Left forelimb (tissue), 1 donor: Measurements from ENCODE around the gene CYTH4.

ENCODE experiments used
- DNase-seq: peaks from one replicate; pipeline ENCODE4 v3.0.0-alpha.2; 2018; ENCODE audit warnings: low spot score

The CYTH4 gene

DNA sequence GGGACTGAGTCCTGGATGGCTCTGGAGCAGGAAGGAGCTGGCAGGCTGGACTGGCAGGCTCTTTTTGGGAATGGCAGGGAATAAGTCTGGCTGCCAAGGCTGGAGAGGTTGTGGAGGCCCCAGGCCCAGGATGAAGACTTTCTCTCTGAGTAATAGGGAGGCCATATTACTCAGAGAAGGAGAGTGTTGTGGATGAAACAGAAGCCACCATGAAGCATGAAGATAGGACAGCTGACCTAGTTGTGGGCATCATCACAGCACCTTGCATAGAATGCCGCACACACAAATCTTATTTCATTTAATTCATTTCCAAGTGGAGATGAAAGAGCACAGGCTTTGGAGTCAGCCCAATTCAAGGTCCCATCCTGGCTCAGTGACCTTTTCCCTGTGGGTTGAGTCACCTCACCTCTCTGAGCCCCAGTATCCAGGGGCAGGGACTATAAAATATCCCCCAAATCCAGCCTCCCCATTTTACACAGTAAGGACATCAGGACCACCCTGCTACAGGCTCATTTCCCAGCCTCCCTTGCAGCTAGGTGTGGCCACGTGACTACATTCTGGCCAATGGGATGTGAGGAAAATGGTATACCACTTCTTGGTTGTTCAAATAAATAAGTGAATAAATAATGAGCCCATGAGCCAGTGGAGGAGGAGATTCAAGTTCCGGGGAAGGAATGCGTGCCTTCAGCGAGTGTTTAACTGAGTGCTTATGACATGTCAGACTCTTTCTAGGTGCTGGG, 9.4 kb downstream of the CYTH4 start:
- DNase-seq, result no peak

DNA sequence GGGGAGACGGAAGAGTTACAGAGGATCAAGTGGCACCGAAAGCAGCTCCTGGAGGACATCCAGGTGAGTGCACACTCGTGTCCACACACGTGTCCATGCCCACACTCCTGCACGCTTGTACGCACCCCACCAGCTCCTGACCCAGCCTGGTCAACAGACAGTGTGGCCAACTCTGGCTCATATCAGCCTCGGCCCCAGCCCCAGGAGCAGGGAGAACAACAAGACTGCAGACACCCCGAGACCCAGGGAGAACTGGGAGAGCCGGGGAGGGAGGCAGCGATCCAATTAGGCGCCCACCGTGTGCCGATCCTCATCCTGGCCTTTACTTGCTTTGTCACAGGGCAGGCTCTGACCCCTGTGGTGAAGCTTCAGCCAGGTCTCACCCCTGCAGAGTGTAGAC, 10.3 kb downstream of the CYTH4 start:
- no peak for DNase-seq

- DNase-seq, result no peak
Observed at GRCh38 chr22:37293172-37293571, 10.9 kb downstream of the CYTH4 start.

- DNase-seq, result no peak
Observed at GRCh38 chr22:37294747-37295146, 12.4 kb downstream of the CYTH4 start.

DNA sequence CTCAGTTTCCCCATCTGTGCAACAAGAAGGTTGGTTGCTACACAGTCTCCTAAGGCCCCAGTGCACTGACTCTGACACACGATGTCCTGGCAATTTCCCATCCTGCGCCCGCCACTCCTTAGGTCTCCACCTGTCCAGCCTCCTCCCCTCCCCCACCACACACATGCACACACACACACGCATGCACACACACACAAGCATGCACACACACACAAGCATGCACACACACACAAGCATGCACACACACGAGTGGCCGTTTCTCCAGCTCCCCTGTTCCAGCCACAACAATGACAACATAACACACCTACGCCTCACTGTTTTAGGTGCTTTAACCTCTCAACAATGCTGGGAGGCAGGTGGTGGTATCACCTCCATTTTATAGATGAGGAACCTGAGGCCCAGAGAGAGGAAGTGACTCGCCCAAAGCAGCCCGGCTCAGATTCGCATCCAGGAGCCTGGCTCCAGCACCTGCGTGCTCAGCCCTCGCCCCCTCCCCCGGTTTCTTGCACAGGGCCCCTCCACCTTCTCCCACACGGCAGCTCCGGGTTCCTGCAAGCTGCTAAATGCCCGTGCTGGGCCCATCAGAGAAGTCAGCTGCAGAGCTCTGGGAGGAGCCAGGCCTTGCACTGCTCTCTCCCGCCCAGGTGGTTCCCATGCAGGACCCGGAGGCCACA, 13.0 kb downstream of the CYTH4 start:
- no peak for DNase-seq

DNA sequence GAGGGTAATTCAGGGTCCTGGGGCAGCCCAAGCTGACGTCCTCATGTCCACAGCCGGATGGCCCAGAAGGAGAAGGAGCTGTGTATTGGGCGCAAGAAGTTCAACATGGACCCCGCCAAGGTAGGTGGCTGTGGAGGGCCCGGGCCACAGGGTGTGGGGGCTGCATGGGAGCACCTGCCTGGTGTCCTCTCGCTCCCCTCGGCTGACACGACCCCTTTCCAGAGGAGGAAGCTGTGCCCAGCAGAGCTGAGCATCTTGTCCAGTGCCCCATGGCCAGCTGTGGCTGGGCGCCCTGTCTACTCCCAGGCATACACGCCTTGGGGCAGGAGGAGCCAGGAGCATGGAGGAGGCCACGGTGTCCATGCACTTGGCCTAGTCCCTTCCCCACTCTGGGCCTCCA, 13.6 kb downstream of the CYTH4 start:
- DNase-seq, result no peak

GRCh38 chr22:37298748-37299495, 16.6 kb downstream of the CYTH4 start:
- no peak for DNase-seq

DNA sequence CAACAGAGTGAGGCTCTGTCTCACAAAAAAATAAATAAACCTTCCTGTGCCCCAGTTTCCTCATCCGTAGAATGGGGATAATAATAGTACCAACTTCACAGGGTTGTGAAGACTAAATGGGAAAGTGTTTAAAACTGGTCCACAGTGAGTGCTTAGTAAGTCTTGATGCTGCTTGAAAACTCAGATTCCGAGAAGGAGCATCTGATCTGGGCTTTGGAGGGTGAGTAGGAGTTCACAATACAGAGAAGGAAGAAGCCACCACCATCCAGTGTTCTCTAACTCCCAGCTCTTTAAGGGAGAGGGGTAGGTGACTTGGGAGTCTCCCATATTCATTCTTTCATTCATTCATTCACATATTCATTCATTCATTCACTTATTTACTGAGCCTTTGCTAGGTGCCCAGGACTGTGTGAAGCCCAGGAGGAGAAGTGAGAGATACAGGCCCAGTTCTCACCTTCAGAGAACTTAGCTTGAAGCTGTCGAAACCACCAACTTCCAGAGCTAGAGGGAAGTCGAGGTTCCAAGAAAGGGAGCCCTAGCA, 17.7 kb downstream of the CYTH4 start:
- DNase-seq, result no peak

DNA sequence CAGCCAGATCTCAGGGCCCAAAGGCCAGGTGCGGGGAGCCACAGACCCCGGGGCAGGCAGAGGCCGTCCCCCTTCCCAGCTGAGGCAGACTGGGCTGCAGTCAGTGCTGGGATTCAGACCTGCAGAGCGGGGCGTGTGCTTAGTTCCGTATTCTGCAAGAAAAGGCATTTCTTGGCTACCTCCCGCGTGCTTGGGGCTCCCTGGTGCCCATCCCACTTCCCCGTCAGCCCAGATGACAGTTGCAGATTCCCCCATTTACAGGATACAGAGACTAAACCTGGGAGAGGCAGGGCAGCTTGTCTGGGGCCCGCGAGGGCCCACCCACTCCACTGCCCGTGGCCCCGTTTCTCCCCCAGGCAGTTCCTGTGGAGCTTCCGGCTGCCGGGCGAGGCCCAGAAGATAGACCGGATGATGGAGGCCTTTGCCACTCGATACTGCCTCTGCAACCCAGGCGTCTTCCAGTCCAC, 18.3 kb downstream of the CYTH4 start:
- DNase-seq, result no peak

- no peak for DNase-seq
Observed at GRCh38 chr22:37301144-37301830, 19.0 kb downstream of the CYTH4 start.

DNA sequence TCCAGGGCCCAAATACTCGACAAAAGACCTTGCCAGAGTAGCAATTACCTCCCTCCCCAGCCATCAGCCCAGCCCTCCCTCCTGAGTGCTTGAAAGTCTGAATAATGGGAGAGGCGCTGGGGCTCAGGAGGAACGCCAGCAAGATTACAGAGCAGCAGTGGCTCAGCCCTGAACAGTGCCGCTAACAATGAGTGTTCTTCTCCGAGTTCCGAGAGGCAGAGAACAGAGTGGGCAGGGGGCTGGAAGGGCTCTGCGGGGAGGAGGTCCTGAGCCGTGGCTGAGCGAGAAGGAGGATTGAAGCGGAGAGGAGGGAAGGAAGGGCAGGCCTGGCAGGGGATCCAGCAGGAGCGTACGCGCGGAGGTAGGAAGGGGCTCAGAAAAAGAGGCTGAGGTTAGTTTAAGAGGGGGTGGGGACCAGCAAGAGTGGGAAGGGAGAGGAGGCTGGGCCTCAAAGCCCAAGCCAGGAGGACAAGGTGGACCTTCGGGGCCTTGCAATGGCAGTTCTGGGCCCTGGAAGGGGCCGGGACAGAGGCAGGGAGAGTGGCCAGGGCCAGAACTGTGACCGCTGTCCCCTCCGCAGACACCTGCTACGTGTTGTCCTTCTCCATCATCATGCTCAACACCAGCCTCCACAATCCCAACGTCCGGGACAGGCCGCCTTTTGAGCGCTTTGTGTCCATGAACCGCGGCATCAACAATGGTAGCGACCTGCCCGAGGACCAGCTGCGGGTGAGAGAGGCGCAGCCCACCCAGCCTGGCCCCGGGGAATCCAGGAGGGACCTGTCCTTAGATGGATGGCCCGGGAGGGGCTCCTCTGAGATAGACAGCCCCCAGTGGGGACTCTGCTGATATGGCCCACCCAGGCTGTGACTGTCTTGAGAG, 20.6 kb downstream of the CYTH4 start:
- no peak for DNase-seq

DNA sequence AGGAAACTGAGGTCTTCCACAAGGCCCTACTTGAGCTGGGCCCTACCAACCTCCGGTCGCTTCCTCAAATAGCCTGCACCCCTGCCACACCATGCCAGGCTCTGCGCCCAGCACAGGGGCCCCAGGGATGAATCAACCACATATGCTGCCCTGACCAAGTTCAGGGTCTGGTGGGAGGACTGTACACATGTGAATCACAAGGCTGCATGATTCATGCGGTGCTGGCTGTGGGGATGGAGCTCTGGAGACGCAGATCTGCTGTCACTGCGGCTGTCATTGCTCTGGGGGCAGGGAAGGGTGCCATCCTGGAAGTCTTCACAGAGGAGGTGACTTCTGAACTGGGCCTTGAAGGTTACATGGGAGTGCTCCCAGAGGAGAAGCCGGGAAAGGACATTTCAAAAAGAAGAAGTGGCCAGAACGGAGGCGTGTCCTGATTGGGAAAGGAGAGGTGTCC, 21.5 kb downstream of the CYTH4 start:
- DNase-seq, result no peak

DNA sequence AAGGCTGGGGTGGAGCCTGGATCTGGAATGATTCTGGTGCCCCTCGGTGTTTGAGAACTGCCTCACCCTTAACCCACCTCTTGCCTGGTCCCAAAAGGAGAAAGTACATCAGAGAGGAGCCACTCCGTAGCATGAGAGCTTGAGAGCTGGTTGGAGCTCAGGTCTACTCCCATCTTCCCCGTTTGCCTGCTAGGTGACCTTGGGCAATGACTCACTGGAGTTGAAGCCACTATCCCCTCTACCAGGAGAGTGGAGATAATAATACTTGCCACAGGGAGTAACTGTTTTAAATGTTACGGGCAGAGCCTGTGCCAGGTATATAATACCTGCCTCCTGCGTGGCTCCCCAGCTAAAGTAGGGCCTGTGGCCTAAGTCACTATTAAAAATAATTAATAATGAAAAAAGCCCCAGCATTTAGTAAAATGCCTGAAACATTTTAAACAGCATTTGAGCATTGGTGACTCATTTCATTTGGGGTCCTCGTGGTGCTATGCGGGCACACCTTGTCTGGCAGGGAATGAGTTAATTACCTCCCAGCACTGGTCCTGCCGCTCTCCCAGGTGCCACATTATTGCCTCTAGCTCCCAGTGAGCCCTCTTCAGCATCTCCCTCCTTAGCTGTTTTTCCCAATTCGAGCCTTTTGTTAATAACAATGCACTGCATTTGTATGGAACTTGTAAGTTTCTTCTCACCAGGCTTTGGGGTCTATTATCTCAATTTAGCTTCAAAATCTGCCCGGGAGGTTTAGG, 22.5 kb downstream of the CYTH4 start:
- DNase-seq, result no peak

- no peak for DNase-seq
Observed at GRCh38 chr22:37305887-37306286, 23.6 kb downstream of the CYTH4 start.

DNA sequence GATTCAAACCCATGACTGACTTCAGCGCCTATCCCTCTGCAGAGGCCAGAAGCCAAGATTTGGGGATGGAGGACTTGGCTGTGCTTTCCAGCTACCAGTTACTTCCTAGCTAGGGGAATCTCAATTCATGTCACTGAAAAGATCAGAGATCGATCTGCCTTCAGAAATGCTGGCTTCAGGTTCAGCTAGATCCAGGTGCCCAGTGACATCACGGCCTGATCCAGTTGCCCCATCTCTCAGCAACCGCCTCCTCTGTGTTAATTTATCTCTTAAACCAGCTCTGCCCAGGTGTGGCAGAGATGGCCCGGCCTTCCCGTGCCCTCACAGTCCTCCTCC, 24.2 kb downstream of the CYTH4 start:
- no peak for DNase-seq

DNA sequence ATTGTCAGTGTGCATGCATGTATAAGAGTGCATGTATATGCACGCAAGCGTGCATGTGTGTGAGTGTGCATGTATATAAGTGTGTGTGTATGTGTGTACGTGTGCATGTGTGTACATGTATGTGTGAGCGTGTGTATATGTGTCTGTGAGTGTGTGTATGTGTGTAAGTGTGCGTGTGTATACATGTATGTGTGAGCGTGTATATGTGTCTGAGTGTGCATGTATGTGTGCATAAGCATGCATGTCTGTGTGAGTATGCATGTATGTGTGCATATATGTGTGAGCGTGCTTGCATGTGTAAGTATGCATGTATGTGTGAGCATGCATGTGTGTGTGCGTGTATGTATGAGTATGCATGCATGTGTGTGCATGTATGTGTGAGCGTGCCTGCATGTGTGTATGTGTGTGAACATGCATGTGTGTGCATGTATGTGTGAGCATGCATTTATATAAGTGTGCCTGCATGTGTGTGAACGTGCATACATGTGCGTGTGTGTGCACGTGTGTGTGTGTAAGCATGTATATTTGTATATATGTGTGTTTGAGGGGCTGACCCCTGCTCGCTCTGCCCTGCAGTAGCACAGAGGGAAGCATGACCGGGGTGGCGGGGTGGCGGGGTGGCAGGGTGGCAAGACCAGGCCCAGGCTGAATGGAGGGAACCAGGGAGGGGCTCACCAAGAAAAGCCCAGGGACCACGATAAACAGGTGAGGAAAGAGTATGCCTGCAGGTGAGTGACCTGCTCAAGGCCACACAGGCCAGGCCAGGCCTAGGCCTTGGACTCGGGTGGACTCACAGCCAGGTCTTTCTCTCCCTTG, 26.3 kb downstream of the CYTH4 start:
- no peak for DNase-seq

DNA sequence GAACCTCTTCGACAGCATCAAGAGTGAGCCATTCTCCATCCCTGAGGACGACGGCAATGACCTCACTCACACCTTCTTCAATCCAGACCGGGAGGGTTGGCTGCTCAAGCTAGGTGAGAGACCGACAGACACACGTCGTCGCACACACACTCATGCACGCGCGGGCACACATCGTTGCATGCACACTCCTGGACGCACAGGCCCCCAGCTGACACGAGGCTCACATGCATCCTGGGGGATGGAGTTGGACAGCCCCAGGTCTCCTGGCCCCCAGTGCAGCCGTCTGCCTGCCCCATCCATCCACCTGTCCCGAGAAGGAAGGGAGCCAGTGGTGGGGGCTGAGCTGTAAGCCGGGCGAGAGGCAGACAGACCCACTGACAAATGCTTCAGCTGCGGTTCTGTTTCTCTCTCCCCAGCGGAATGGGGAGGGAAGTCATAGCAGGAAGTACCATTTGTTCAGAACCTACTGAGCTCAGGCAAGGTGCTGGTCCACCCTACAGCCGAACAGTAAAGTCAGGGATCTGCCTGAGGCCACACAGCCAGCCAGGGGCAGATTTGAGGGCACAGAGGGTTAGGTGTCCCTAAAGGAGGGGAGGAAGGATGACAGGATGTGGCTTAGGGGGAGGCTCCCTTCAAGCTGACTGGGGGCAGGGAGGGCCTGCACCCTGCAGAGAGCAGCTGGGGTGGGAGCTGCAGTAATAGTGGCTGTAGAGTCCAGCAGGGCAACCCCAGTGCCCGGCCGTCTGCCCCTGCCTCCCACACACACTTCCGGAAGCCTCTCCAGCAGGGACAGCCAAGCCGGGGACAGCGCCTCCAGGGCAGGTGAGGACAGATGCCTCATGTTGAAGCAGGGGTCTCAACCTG, 27.1 kb downstream of the CYTH4 start:
- DNase-seq, result no peak

DNA sequence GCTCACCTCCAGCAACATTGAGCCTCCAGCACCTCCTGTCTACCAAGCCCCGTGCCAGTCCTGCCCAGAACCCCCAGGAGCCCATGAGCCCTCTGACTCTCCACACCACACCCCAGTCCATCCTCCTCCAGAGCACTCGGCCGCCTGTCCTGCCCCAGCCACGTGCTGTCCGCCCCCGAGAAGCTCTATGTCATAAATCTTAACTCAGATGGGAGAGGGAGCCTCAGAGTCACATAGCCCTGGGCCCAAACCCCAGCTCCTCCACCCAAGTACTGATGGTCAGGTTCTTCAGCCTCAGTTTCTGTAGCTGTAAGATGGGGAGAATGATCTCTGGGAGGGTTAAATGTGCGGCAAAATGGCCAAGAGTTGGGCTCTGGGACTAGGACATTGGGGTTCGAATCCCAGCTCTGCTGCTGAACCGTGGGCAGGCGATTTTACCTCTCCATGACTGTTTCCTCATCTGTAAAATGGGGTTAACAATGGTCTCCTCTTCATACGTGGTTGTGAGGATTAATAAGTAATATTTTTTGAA, 27.8 kb downstream of the CYTH4 start:
- no peak for DNase-seq
